Neural cell (in vitro differentiated cells): ENCODE data around the gene MAMLD1.

Source experiments
- CTCF ChIP-seq: fragments of 450-650 bp; IDR thresholded peaks from 2 replicates; pipeline ENCODE4 v1.5.1; 2014; ENCODE audit warnings: antibody characterized with exemption, mild to moderate bottlenecking, moderate library complexity; ENCODE audit not compliant: poor library complexity, severe bottlenecking
- EP300 ChIP-seq: fragments of 450-650 bp; conservative IDR thresholded peaks from 2 replicates; pipeline ENCODE4 v1.6.1; 2014; ENCODE audit warnings: antibody characterized with exemption, mild to moderate bottlenecking, moderate library complexity; ENCODE audit not compliant: poor library complexity, severe bottlenecking
- EZH2 ChIP-seq: fragments of 200-600, 300-800 bp; shearing (Covaris generic), sonication (generic); IDR thresholded peaks from 2 replicates; pipeline ENCODE4 v1.6.1; 2014; ENCODE audit warnings: antibody characterized with exemption, low read length, borderline replicate concordance, mild to moderate bottlenecking; ENCODE audit not compliant: insufficient read depth, poor library complexity, severe bottlenecking
- POLR2AphosphoS5 ChIP-seq: IDR thresholded peaks from 2 replicates; pipeline ENCODE4 v1.6.1; 2012

- TF ChIP-seq POLR2AphosphoS5 (no peak), CTCF (no peak), EP300 (no peak), EZH2 (no peak)
Measured at GRCh38 chrX:150316564-150316963, 46.6 kb upstream of the MAMLD1 start.
